MM.1S (cell line): ENCODE data around the gene DGCR8.

ENCODE experiments used
- EZH2 ChIP-seq: fragments of 300-600 bp; sonication (generic); optimal IDR thresholded peaks from 2 replicates; pipeline ENCODE3; 2017; ENCODE audit warnings: low read depth, mild to moderate bottlenecking, antibody characterized with exemption, low read length, mixed read lengths
- EZH2phosphoT487 ChIP-seq: fragments of 300-600 bp; sonication (generic); IDR thresholded peaks from 2 replicates; pipeline ENCODE4 v1.6.1; 2018; ENCODE audit warnings: antibody characterized with exemption, low read length
- TF ChIP-seq, protein P1 (sequence below): fragments of 300-600 bp; sonication (generic); IDR thresholded peaks from 2 replicates; pipeline ENCODE4 v1.5.1; 2016; ENCODE audit warnings: antibody characterized with exemption, low read length, mixed read lengths

DNA sequence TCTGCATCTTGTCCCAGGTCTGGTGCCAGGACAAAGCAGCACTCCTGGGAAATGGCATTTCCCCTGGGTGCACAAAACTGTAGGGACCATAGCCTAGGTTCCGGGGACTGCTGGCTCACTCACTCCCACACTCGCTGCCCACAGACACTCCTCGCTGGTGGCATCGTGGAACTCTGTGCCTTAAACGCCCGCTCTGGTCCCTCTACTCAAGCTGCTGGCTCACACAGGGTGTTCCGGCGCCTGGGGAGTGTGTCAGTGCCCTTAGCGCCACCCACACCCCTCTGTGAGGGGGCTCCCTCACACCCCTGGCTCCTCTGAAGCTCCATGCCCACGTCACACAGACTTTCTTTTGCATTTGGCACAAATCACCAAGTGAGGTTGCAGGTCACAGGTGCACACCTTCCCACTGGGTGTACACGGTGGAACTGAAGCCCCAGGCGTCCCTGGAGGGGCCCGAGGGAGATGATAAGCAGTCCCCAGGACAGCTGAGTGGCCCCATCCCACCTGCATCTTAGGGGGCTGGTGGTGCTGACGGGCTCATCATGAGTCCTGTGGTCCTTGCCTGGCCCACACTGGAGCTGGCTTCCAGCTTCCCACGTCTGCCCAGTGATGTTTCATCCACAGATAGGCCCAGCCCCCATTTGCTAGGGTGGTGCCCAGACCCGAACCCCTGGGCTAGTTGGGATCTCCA, 23.2 kb upstream of the DGCR8 start:
- TF ChIP-seq, protein P1, sequence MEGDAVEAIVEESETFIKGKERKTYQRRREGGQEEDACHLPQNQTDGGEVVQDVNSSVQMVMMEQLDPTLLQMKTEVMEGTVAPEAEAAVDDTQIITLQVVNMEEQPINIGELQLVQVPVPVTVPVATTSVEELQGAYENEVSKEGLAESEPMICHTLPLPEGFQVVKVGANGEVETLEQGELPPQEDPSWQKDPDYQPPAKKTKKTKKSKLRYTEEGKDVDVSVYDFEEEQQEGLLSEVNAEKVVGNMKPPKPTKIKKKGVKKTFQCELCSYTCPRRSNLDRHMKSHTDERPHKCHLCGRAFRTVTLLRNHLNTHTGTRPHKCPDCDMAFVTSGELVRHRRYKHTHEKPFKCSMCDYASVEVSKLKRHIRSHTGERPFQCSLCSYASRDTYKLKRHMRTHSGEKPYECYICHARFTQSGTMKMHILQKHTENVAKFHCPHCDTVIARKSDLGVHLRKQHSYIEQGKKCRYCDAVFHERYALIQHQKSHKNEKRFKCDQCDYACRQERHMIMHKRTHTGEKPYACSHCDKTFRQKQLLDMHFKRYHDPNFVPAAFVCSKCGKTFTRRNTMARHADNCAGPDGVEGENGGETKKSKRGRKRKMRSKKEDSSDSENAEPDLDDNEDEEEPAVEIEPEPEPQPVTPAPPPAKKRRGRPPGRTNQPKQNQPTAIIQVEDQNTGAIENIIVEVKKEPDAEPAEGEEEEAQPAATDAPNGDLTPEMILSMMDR, result no peak
- TF ChIP-seq EZH2 (no peak), EZH2phosphoT487 (no peak)
